Activated CD8-positive, alpha-beta T cell treated with anti-CD3 and anti-CD28 coated beads, Interleukin-2, amount 10 ng/mL, durations not matched to agents 7 days and 5 days (primary cell): Measurements from ENCODE around the gene SPINK6. TPM values are rescaled to one million over a fixed set of nuclear protein-coding genes. Genes with fewer than 3 reads are reported as not detected.

Experiments used
- ATAC-seq: fragments of 150-1000 bp; cut with Tn5 transposase; one replicate; pipeline ENCODE4 v1.10.0; 2021; ENCODE audit warnings: moderate library complexity
- CTCF ChIA-PET: fragments of 350-600 bp; sonication (Branson Sonifier 250); formaldehyde crosslinking; loops from one replicate; lab custom pipeline; 2021; ENCODE audit warnings: antibody characterized with exemption; lab: Charles Lee
- POLR2A ChIA-PET: fragments of 350-600 bp; sonication (Branson Sonifier 250); formaldehyde crosslinking; loops from one replicate; lab custom pipeline; 2021; ENCODE audit warnings: antibody characterized with exemption; lab: Charles Lee
- DNase-seq: peaks from one replicate; pipeline ENCODE4 v3.0.0-alpha.2; 2020
- H3K27ac Mint-ChIP-seq: one replicate; pipeline ENCODE4 v1.8.0; 2021; ENCODE audit warnings: mild to moderate bottlenecking, mixed read lengths
- H3K27me3 Mint-ChIP-seq: one replicate; pipeline ENCODE4 v1.8.0; 2021; ENCODE audit warnings: low read depth, mixed read lengths
- H3K36me3 Mint-ChIP-seq: one replicate; pipeline ENCODE4 v1.8.0; 2021; ENCODE audit warnings: low read depth, mixed read lengths
- H3K4me1 Mint-ChIP-seq: one replicate; pipeline ENCODE4 v1.8.0; 2021; ENCODE audit warnings: low read depth, mixed read lengths
- H3K4me3 Mint-ChIP-seq: one replicate; pipeline ENCODE4 v1.8.0; 2021; ENCODE audit warnings: mild to moderate bottlenecking, mixed read lengths
- H3K9me3 Mint-ChIP-seq: one replicate; pipeline ENCODE4 v1.8.0; 2022; ENCODE audit warnings: mixed read lengths; ENCODE audit not compliant: insufficient read depth
- total RNA-seq, 2 experiments: library from RNA; stranded (reverse); gene quantifications; one replicate each; pipeline ENCODE4 v1.2.3, GENCODE V29; 2021

SPINK6 gene
- total RNA-seq: not detected

DNA sequence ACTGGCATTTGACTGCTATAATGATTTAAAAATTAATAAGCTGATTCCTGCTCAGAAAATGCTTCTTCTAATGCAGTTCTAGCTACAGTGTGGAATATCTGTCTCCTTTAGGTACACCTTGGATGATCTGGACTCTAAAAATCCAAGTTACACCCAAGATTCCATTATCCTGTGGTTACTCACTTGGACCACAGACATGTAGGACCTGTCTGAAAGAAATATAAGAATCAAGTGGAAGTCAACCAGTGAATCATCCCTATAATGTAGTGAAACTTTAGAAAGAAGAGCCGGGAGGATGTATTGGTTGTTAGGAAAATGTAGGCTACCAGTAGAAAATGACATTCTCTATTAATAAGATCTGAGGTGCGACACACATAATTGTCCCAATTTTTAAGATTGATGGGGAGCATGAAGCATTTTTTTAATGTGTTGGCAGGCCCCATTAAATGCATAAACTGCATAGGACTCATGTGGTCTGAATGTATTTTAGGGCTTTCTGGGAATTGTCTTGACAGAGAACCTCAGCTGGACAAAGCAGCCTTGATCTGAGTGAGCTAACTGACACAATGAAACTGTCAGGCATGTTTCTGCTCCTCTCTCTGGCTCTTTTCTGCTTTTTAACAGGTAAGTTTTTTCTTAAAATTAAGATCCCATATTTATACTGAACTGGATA lies at the start of gene SPINK6:
TSS of gene SPINK6 (plus strand) at position 512 of the 673 bp plus-strand sequence. CDS start at position 567, 55 bp downstream.
- Mint-ChIP-seq H3K4me1 (no peaks in the 10 kb centered on the region), H3K9me3 (no peaks in the 10 kb centered on the region), H3K27me3 (no peaks in the 10 kb centered on the region), H3K36me3 (no peaks in the 10 kb centered on the region), H3K4me3 (no peak within 1 kb of the TSS), H3K27ac (no peak within 1 kb of the TSS)
- ChIA-PET CTCF (interaction anchor here (1.7 kb wide), 1 partner anchor 9 kb away, joined by 3 read pairs; no protein-coding TSS in a partner anchor), POLR2A (no interaction called here)
- DNase-seq (no peak), ATAC-seq (no peak)

DNA sequence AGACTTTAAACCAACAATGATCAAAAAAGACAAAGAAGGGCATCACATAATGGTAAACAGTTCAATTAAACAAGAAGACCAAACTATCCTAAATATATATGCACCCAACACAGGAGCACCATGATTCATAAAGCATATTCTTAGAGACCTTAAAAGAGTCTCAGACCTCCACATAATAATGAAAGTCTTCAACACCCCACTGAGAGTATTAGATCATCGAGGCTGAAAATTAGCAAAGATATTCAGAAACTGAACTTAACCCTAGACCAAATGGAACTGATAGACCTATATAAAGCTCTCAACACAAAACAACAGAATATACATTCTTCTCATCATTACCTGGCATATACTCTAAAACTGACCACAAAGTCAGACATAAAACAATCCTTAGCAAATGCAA lies 46.2 kb upstream of the SPINK6 start:
- H3K36me3 Mint-ChIP-seq: no peaks in the 10 kb centered on the region
- H3K4me3 Mint-ChIP-seq: no peak overlapping the region
- H3K27ac Mint-ChIP-seq: no peak overlapping the region
- CTCF ChIA-PET: no interaction called here
- H3K4me1 Mint-ChIP-seq: no peaks in the 10 kb centered on the region
- H3K27me3 Mint-ChIP-seq: no peaks in the 10 kb centered on the region
- DNase-seq (no peak), ATAC-seq (no peak)
- POLR2A ChIA-PET: no interaction called here
- H3K9me3 Mint-ChIP-seq: no peaks in the 10 kb centered on the region

DNA sequence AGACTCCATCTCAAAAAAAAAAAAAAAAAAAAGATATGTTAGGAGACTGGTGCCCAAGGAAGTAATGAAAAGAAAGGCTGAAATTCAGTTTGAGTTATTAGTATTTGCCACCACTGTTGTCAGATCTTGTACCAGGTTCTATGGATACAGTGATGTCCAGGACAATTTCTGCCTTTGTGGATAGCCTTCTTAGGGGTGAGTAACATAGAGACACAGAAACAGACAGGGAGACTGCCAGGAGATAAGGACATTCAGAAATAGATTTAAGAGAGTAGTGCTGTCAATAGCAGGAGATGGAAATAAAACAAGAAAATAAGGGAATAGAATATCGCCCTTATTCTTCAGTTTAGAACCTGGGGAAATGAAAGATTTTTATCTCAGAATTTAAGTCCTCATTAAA lies 40.8 kb upstream of the SPINK6 start:
- no peaks in the 10 kb centered on the region for H3K4me1 Mint-ChIP-seq
- ChIA-PET CTCF (no interaction called here), POLR2A (no interaction called here)
- H3K27ac Mint-ChIP-seq: no peak overlapping the region
- H3K9me3 Mint-ChIP-seq: no peaks in the 10 kb centered on the region
- ATAC-seq (no peak), DNase-seq (no peak)
- no peaks in the 10 kb centered on the region for H3K36me3 Mint-ChIP-seq
- H3K4me3 Mint-ChIP-seq: no peak overlapping the region
- H3K27me3 Mint-ChIP-seq: peaks cover 4% of the 10 kb centered on the region

- DNase-seq (no peak), ATAC-seq (no peak)
- H3K4me3 Mint-ChIP-seq: no peak overlapping the region
- no peaks in the 10 kb centered on the region for H3K9me3 Mint-ChIP-seq
- H3K4me1 Mint-ChIP-seq: no peaks in the 10 kb centered on the region
- H3K27me3 Mint-ChIP-seq: peaks cover 4% of the 10 kb centered on the region
- H3K36me3 Mint-ChIP-seq: no peaks in the 10 kb centered on the region
- no peak overlapping the region for H3K27ac Mint-ChIP-seq
- ChIA-PET POLR2A (no interaction called here), CTCF (no interaction called here)
Observed at GRCh38 chr5:148163345-148163744, 39.5 kb upstream of the SPINK6 start.

- ChIA-PET CTCF (no interaction called here), POLR2A (no interaction called here)
- Mint-ChIP-seq H3K36me3 (no peaks in the 10 kb centered on the region), H3K9me3 (no peaks in the 10 kb centered on the region), H3K4me3 (no peak overlapping the region), H3K27me3 (peaks cover 4% of the 10 kb centered on the region), H3K27ac (no peak overlapping the region), H3K4me1 (no peaks in the 10 kb centered on the region)
- DNase-seq (no peak), ATAC-seq (no peak)
Observed at GRCh38 chr5:148166550-148167283, 36.1 kb upstream of the SPINK6 start.

GRCh38 chr5:148168246-148168645 lies 34.6 kb upstream of the SPINK6 start, which contains the start of gene SPINK14:
SPINK14 (plus strand) TSS chr5:148168546; CDS start chr5:148169733, 1,187 bp downstream.
- no peak within 1 kb of the TSS for H3K4me3 Mint-ChIP-seq
- no peaks in the 10 kb centered on the region for H3K4me1 Mint-ChIP-seq
- ChIA-PET CTCF (no interaction called here), POLR2A (no interaction called here)
- peaks cover 4% of the 10 kb centered on the region for H3K27me3 Mint-ChIP-seq
- DNase-seq (no peak), ATAC-seq (no peak)
- H3K36me3 Mint-ChIP-seq: no peaks in the 10 kb centered on the region
- H3K27ac Mint-ChIP-seq: no peak within 1 kb of the TSS
- H3K9me3 Mint-ChIP-seq: no peaks in the 10 kb centered on the region

DNA sequence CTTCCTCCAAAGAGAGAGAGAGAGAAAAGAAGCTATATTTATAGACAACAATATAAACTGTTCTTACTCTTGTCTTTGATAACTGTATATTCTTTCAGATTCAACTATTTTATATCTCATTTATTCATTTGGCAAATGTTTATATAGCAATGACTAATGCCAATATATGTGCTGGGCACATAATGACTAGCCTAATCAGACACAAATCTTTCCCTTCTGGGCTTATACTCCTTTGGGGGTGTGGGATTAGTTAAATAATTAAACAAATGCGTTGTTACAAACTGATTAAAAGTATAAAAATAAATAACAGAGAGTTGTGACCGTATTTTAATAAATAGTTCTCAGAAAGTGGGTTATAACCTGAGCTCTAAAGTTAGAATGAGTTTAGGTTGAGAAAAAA lies 30.5 kb upstream of the SPINK6 start:
- Mint-ChIP-seq H3K4me1 (no peaks in the 10 kb centered on the region), H3K9me3 (no peaks in the 10 kb centered on the region)
- POLR2A ChIA-PET: no interaction called here

GRCh38 chr5:148176480-148176879 lies 26.4 kb upstream of the SPINK6 start:
- CTCF ChIA-PET: no interaction called here
- Mint-ChIP-seq H3K36me3 (no peaks in the 10 kb centered on the region), H3K27ac (no peak overlapping the region), H3K9me3 (no peaks in the 10 kb centered on the region), H3K4me1 (no peaks in the 10 kb centered on the region), H3K4me3 (no peak overlapping the region), H3K27me3 (peaks cover 7% of the 10 kb centered on the region)
- ATAC-seq (no peak), DNase-seq (no peak)
- POLR2A ChIA-PET: no interaction called here

More for the DNA sequence above, 30.5 kb upstream of the SPINK6 start:
- CTCF ChIA-PET: interaction anchor here (1.8 kb wide), 1 partner anchor 558 kb away, joined by 7 read pairs; no protein-coding TSS in a partner anchor
- ATAC-seq: no peak
- peaks cover 7% of the 10 kb centered on the region for H3K27me3 Mint-ChIP-seq
- H3K4me3 Mint-ChIP-seq: no peak overlapping the region
- no peak overlapping the region for H3K27ac Mint-ChIP-seq
- DNase-seq: no peak
- no peaks in the 10 kb centered on the region for H3K36me3 Mint-ChIP-seq

- no peaks in the 10 kb centered on the region for H3K4me1 Mint-ChIP-seq
- H3K36me3 Mint-ChIP-seq: no peaks in the 10 kb centered on the region
- no peaks in the 10 kb centered on the region for H3K9me3 Mint-ChIP-seq
- peaks cover 7% of the 10 kb centered on the region for H3K27me3 Mint-ChIP-seq
- H3K27ac Mint-ChIP-seq: no peak overlapping the region
- no peak overlapping the region for H3K4me3 Mint-ChIP-seq
- CTCF ChIA-PET: no interaction called here
- POLR2A ChIA-PET: no interaction called here
- ATAC-seq (no peak), DNase-seq (no peak)
Observed at GRCh38 chr5:148177207-148177606, 25.6 kb upstream of the SPINK6 start.

DNA sequence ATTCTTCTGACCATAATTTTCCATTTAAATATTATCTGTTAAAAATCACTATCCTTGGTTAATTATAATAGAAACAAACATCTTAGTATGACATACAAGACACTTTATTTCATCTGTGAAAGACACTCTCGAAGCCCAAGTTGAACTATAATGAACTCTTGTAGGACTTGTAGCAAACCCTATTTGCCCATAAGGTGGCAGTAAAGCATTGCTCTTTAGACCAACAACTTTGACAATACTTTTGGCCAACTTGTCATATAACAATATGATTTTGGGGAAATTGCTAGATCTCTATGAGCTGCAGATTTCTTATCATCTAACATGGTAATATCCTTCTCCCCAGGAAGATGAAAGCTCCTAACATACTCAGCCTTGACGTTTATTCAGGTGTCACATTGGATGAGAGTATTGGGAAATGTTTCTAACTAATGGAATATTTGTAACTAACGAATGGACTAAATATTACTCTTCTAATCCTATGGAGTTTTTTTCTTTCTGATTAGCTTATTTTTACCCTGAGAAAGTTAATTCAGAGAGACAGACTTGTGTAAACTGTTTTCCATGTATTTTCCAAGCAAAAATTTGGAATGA lies 23.5 kb upstream of the SPINK6 start:
- peak; percentile 25 for DNase-seq

GRCh38 chr5:148186248-148187003 lies 16.4 kb upstream of the SPINK6 start:
- no peak overlapping the region for H3K27ac Mint-ChIP-seq
- peaks cover 4% of the 10 kb centered on the region for H3K27me3 Mint-ChIP-seq
- ChIA-PET CTCF (interaction anchor here (1.5 to 2.0 kb wide), 2 partner anchors 544 to 546 kb away, joined by 4 to 7 read pairs; no protein-coding TSS in a partner anchor), POLR2A (no interaction called here)
- H3K4me1 Mint-ChIP-seq: no peaks in the 10 kb centered on the region
- H3K36me3 Mint-ChIP-seq: no peaks in the 10 kb centered on the region
- no peak overlapping the region for H3K4me3 Mint-ChIP-seq
- ATAC-seq (no peak), DNase-seq (no peak)
- no peaks in the 10 kb centered on the region for H3K9me3 Mint-ChIP-seq

More for the DNA sequence above, 23.5 kb upstream of the SPINK6 start:
- H3K9me3 Mint-ChIP-seq: no peaks in the 10 kb centered on the region
- H3K27me3 Mint-ChIP-seq: peaks cover 9% of the 10 kb centered on the region
- no peaks in the 10 kb centered on the region for H3K4me1 Mint-ChIP-seq
- H3K36me3 Mint-ChIP-seq: no peaks in the 10 kb centered on the region
- H3K4me3 Mint-ChIP-seq: no peak overlapping the region
- H3K27ac Mint-ChIP-seq: no peak overlapping the region
- POLR2A ChIA-PET: interaction anchor here (0.6 kb wide), 1 partner anchor 311 kb away, joined by 3 read pairs; no protein-coding TSS in a partner anchor
- CTCF ChIA-PET: interaction anchor here (0.7 to 2.8 kb wide), 5 partner anchors 10 to 552 kb away, joined by 3 to 27 read pairs (median 3); no protein-coding TSS in a partner anchor
- no peak for ATAC-seq
